ENCODE data around the gene TMEM59L.
"Not testable (repeated sequence)": the region's sequence is repeated elsewhere in the genome, so short reads cannot be mapped to it uniquely, and the experiment has no call there.

TMEM59L gene

DNA sequence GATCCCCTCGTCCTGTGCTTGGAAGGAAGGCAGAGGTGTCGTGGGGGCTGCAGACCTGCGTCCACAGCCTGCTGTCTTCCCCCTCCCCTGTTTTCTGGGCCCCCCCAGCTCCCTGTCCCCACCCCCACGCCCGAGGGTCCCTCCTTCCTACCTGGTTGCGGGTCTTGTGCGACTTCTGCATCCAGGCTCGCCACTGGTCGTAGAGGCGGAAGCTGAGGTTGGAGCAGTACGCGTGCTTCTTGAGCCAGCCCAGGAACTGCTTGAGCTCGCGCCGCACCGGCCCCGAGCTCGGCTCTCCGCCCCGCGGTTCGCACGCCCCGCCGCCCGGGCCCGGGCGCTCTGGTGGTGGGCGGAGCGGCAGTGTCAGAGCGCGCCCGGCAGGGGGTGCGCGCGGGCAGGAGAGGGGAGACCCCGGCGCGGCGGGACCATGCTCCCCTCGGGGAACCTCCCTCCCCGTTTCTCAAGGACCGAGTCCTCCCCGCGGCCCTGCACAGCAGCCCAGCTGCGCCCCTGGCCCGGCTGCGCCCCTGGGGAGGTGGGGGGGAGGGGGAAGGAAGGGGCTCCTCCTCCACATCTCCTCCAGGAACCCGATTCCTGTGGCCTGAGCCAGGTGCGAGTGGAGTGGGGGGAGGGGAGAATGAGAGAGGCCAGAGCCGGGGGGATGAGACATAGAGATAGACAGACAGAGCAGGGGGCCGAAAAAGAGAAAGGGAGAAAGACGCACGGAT is 18.4 kb upstream of the TMEM59L start:
- no peak overlapping the region for H3K27ac ChIP-seq (ENCODE audit: insufficient read depth, low read depth, low read length, poor library complexity, severe bottlenecking)
- no peaks in the 10 kb centered on the region for H3K9me3 ChIP-seq (ENCODE audit: control insufficient read depth, low read length)
- WGBS, 2 experiments = 1% methylated on average over 49 to 54 of the region's 54 CpGs
- peak overlapping the region; percentile 42 for H3K4me3 ChIP-seq (ENCODE audit: insufficient read depth, low read depth, low read length)
- no peaks in the 10 kb centered on the region for H3K36me3 ChIP-seq (ENCODE audit: control insufficient read depth, insufficient read depth, low read length)
- peaks cover 13% of the 10 kb centered on the region for H3K4me1 ChIP-seq (ENCODE audit: control insufficient read depth, insufficient read depth, low read length)
- peaks cover 30% of the 10 kb centered on the region for H3K27me3 ChIP-seq (ENCODE audit: control insufficient read depth, insufficient read depth, low read length, poor library complexity, severe bottlenecking)

DNA sequence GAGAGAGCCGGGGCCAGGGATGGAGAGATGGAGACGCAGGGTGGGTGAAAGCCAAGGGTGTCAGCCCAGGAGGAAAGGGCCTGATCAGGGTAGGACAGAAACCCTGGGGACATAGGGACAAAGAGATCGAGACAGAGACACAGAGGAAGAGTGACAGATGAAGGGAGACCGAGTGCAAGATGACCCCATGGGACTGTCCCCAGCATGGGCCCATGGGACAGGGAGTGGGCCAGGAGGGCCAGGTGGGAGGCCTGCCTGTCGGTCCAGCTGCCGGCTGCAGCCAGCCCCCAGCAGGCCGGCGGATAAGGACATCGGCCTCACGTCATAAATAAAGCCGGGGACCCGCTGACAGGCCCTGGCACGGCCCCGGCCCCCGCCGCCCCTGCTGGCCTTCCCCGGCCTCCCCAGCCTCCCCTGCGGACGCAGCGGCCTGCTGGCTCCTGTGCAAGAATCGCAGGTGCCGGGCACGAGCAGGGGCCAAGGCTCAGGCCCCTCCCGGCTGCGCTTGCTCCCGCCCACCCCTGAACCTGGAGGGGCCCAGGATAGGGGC is 17.8 kb upstream of the TMEM59L start:
- 41% methylated on average over 26 of the region's 26 CpGs for WGBS, 2 experiments
- Histone ChIP-seq H3K27me3 (ENCODE audit: control insufficient read depth, insufficient read depth, low read length, poor library complexity, severe bottlenecking) (peaks cover 36% of the 10 kb centered on the region), H3K4me1 (ENCODE audit: control insufficient read depth, insufficient read depth, low read length) (peaks cover 13% of the 10 kb centered on the region), H3K9me3 (ENCODE audit: control insufficient read depth, low read length) (no peaks in the 10 kb centered on the region), H3K36me3 (ENCODE audit: control insufficient read depth, insufficient read depth, low read length) (no peaks in the 10 kb centered on the region), H3K4me3 (ENCODE audit: insufficient read depth, low read depth, low read length) (peak overlapping the region; percentile 42), H3K27ac (ENCODE audit: insufficient read depth, low read depth, low read length, poor library complexity, severe bottlenecking) (no peak overlapping the region)

DNA sequence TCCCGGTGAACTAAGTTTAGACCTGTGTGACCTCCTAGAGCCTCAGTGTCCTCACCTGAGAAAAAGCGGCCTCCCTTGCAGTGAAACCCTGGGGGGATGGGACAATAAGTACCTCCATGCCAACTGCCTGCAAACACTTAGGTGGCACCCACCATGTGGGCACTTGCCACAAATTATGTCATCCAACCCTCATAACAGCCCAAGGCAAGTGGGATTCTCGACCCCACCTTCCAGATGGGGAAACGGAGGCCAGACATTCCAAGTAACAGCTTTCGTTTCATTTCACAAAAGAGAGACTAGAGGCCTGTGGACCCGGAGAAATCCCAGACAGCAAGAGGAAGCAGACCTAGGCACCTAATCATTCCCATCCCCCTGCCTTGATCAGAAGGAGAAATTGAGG is 17.2 kb upstream of the TMEM59L start:
- Histone ChIP-seq H3K9me3 (ENCODE audit: control insufficient read depth, low read length) (no peaks in the 10 kb centered on the region), H3K27ac (ENCODE audit: insufficient read depth, low read depth, low read length, poor library complexity, severe bottlenecking) (no peak overlapping the region), H3K36me3 (ENCODE audit: control insufficient read depth, insufficient read depth, low read length) (no peaks in the 10 kb centered on the region), H3K4me3 (ENCODE audit: insufficient read depth, low read depth, low read length) (no peak overlapping the region), H3K4me1 (ENCODE audit: control insufficient read depth, insufficient read depth, low read length) (peaks cover 13% of the 10 kb centered on the region), H3K27me3 (ENCODE audit: control insufficient read depth, insufficient read depth, low read length, poor library complexity, severe bottlenecking) (peaks cover 36% of the 10 kb centered on the region)
- 80 to 84% methylated on average over 6 of the region's 6 CpGs for WGBS, 2 experiments

DNA sequence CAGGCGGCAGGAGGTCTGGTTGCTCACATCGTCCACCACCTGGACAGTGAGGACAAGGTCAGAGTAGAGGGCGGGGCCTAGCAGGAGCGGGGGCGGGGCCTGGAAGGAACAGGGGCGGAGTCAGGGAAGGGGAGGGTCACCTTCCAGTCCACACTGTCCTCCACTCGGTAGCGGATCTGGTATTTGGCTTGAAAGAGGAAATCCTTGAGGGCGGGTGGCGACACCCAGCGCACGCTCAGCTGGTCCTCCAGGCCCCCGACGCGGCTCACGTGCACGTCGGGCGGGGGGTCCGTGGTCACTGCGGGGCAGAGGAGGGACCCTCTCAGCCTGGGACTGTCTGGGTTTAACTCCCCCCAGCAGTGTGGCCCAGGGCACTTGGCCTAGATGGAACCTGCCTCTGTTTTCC is 15.9 kb upstream of the TMEM59L start:
- 70 to 78% methylated on average over 21 of the region's 21 CpGs for WGBS, 2 experiments
- H3K4me3 ChIP-seq (ENCODE audit: insufficient read depth, low read depth, low read length) = no peak overlapping the region

DNA sequence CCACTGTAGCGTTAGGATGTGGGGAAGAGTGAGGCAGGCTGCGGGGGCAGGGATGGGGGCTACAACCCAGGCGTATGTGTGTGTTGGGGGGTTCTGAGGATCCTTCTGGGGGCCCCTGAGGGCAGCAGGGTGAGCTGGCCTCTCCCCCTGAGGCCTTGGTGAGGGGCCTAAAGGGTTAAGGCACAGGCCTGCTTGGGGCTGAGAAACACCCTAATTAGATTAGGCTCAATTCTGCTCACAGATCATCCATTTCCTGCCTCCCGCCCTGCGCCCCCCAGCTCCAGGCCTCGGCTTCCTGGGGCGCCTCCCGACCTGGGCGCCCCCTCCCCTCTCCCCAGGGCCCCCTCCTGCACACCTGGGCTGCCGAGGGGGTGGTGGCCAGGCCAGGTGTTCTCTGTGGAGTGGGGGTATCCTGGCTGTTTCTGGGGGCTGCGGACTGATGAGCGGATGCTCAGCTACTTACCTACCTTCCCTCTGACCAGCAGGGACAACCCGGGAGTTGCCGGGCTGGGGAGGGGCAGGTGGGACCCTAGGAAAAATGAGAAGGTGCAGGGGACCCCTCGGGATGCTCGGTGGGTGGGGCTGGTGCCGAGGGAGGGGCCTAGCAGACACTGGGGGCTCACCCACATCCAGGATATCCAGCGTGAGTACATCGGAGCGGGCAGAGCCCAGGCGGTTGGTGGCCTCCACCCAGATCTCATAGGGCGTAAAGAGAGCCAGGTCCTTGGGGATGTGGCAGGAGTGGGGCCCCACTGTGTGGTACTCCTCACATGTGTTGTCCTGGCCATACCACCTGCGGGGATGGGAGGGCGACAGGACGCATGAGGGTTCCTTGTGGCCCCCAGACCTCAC is 14.6 kb upstream of the TMEM59L start:
- Histone ChIP-seq H3K27ac (ENCODE audit: insufficient read depth, low read depth, low read length, poor library complexity, severe bottlenecking) (no peak overlapping the region), H3K36me3 (ENCODE audit: control insufficient read depth, insufficient read depth, low read length) (no peaks in the 10 kb centered on the region), H3K4me3 (ENCODE audit: insufficient read depth, low read depth, low read length) (no peak overlapping the region), H3K27me3 (ENCODE audit: control insufficient read depth, insufficient read depth, low read length, poor library complexity, severe bottlenecking) (peaks cover 59% of the 10 kb centered on the region), H3K9me3 (ENCODE audit: control insufficient read depth, low read length) (no peaks in the 10 kb centered on the region), H3K4me1 (ENCODE audit: control insufficient read depth, insufficient read depth, low read length) (peaks cover 13% of the 10 kb centered on the region)
- WGBS, 2 experiments = 63 to 69% methylated on average over 24 to 25 of the region's 25 CpGs

More for the DNA sequence above, 15.9 kb upstream of the TMEM59L start:
- H3K36me3 ChIP-seq (ENCODE audit: control insufficient read depth, insufficient read depth, low read length) = no peaks in the 10 kb centered on the region
- peaks cover 13% of the 10 kb centered on the region for H3K4me1 ChIP-seq (ENCODE audit: control insufficient read depth, insufficient read depth, low read length)
- no peaks in the 10 kb centered on the region for H3K9me3 ChIP-seq (ENCODE audit: control insufficient read depth, low read length)
- H3K27ac ChIP-seq (ENCODE audit: insufficient read depth, low read depth, low read length, poor library complexity, severe bottlenecking) = no peak overlapping the region
- peaks cover 47% of the 10 kb centered on the region for H3K27me3 ChIP-seq (ENCODE audit: control insufficient read depth, insufficient read depth, low read length, poor library complexity, severe bottlenecking)

DNA sequence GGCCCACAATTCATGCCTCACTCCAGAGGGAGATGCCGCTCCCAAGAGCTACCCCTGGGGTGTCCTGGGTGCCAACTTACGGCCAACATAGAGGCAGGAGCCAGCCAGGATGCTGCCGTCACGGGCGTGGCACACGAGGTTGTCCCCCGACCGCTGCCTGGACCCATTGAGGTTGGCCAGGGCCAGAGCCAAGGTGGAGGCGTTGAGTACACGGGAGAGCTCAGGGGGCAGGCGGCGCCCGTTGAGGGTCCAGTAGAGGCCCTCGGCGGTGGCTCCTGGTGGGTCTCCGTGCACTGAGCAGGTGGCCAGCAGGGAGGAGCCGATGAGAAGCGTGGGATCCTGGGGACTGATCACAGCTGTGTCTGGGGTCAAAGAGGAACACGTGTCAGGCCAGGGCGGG is 13.2 kb upstream of the TMEM59L start:
- Histone ChIP-seq H3K27me3 (ENCODE audit: control insufficient read depth, insufficient read depth, low read length, poor library complexity, severe bottlenecking) (peaks cover 65% of the 10 kb centered on the region), H3K27ac (ENCODE audit: insufficient read depth, low read depth, low read length, poor library complexity, severe bottlenecking) (no peak overlapping the region), H3K36me3 (ENCODE audit: control insufficient read depth, insufficient read depth, low read length) (no peaks in the 10 kb centered on the region), H3K4me1 (ENCODE audit: control insufficient read depth, insufficient read depth, low read length) (peaks cover 13% of the 10 kb centered on the region), H3K4me3 (ENCODE audit: insufficient read depth, low read depth, low read length) (no peak overlapping the region), H3K9me3 (ENCODE audit: control insufficient read depth, low read length) (no peaks in the 10 kb centered on the region)
- WGBS, 2 experiments = 91 to 92% methylated on average over 20 of the region's 20 CpGs

DNA sequence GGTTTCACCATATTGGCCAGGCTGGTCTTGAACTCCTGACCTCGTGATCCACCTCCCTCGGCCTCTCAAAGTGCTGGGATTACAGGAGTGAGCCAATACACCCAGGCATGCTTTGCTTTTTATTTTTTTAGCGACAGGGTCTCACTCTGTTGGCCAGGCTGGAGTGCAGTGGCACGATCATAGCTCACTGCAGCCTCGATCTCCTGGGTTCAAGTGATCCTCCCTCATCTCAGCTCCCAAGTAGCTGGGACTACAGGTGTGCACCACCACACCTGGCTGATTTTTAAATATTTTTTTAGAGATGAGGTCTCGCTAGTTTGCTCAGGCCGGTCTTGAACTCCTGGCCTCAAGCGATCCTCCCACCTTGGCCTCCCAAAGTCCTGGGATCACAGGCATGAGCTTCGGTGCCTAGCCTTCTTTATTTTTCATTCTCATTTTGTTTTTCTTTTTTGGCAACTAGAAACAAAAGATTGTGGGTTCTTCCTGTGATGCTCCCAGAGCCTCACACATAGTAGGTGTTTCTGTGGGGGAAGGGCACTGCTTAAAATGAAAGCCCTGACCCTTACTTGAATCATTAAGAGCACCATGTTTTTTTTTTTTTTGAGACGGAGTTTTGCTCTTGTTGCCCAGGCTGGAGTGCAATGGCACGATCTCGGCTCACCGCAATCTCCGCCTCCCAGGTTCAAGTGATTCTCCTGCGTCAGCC is 11.8 kb upstream of the TMEM59L start:
- not testable (repeated sequence) for H3K9me3 ChIP-seq (ENCODE audit: control insufficient read depth, low read length); H3K27ac ChIP-seq (ENCODE audit: insufficient read depth, low read depth, low read length, poor library complexity, severe bottlenecking); H3K36me3 ChIP-seq (ENCODE audit: control insufficient read depth, insufficient read depth, low read length); H3K4me1 ChIP-seq (ENCODE audit: control insufficient read depth, insufficient read depth, low read length); H3K4me3 ChIP-seq (ENCODE audit: insufficient read depth, low read depth, low read length)
- H3K27me3 ChIP-seq (ENCODE audit: control insufficient read depth, insufficient read depth, low read length, poor library complexity, severe bottlenecking) = peaks cover 68% of the 10 kb centered on the region
- 93 to 94% methylated on average over 15 of the region's 15 CpGs for WGBS, 2 experiments

DNA sequence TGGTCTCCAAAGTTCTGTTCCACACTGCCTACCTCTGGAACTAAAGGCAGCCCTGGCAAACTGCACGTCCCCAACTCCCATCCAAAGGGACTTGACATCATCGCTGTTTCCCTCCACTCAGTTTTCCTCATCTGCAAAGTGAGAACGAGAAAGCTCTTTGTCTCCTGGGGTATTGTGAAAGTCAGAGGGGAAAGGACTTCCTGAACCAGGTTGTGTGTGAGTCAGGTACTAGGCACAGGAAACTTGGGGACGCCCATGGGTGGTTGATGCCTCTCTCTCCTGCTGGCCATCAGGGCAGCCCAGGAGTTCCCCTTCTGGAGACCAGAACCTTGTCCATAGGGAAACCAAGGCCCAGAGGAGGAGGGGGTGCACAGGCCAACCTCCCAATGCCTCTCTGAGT is 10.8 kb upstream of the TMEM59L start:
- Histone ChIP-seq H3K9me3 (ENCODE audit: control insufficient read depth, low read length) (no peaks in the 10 kb centered on the region), H3K27me3 (ENCODE audit: control insufficient read depth, insufficient read depth, low read length, poor library complexity, severe bottlenecking) (peaks cover 71% of the 10 kb centered on the region), H3K27ac (ENCODE audit: insufficient read depth, low read depth, low read length, poor library complexity, severe bottlenecking) (no peak overlapping the region), H3K4me3 (ENCODE audit: insufficient read depth, low read depth, low read length) (no peak overlapping the region), H3K4me1 (ENCODE audit: control insufficient read depth, insufficient read depth, low read length) (peaks cover 8% of the 10 kb centered on the region), H3K36me3 (ENCODE audit: control insufficient read depth, insufficient read depth, low read length) (no peaks in the 10 kb centered on the region)
- 81 to 83% methylated on average over 4 of the region's 4 CpGs for WGBS, 2 experiments

DNA sequence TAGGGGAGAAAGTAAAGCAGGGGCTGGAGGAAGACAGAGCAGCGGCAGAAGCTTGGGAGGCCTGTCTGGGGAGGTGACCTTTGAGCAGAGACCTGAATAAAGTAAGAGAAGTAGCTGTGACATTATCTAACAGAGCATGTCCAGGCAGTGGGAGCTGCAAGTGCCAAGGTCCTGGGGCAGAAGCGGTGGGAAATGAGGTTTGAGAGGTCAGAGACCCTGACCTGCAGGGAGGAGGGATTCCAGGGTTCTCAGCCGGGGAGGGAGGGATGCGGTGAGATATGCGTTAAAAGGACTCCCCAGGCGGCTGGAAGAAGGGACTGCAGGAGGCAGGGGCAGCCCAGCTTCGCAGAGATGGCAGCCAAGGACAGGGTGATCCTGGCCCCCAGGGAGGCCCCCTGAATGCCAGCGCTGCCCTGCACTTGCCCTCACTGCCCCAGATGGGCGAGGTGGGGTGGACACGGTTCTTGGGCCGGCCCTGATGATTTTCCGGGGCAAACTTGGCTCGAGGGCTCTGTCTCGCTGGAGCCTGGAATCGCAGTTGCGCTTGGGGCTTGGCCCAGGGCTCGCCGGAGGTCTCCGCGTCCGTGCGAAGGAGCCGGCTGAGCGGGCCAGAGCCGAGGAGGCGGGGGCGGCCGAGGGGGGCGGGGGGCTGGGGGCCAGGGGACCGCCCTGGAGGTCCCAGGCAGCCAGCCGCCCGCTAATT is 9.3 kb upstream of the TMEM59L start:
- Histone ChIP-seq H3K36me3 (ENCODE audit: control insufficient read depth, insufficient read depth, low read length) (no peaks in the 10 kb centered on the region), H3K27me3 (ENCODE audit: control insufficient read depth, insufficient read depth, low read length, poor library complexity, severe bottlenecking) (peaks cover 84% of the 10 kb centered on the region), H3K4me1 (ENCODE audit: control insufficient read depth, insufficient read depth, low read length) (peaks cover 14% of the 10 kb centered on the region), H3K9me3 (ENCODE audit: control insufficient read depth, low read length) (no peaks in the 10 kb centered on the region), H3K4me3 (ENCODE audit: insufficient read depth, low read depth, low read length) (no peak overlapping the region), H3K27ac (ENCODE audit: insufficient read depth, low read depth, low read length, poor library complexity, severe bottlenecking) (no peak overlapping the region)
- WGBS, 2 experiments = 4 to 5% methylated on average over 32 of the region's 32 CpGs
